A549 (cell line): ENCODE data around the gene EFEMP2. TPM values are rescaled to one million over a fixed set of nuclear protein-coding genes. Genes with fewer than 3 reads are reported as not detected.

Experiments
- ATAC-seq, 2 experiments: fragments of 200-7000 bp in 1 of 2; fragments of >200 bp in 1 of 2; cut with Nextera tagmentation in 1 of 2; cut with Tn5 transposase in 1 of 2; 3 replicates each; pipeline versions ENCODE4 v1.8.0 to v1.9.1; 2018 to 2020; ENCODE audit warnings: mild to moderate bottlenecking in 1 of 2, moderate library complexity in 1 of 2
- CTCF ChIA-PET: fragments of 300-600 bp; sonication (Branson Sonifier 250); formaldehyde crosslinking; extraction: SDS; loops from one replicate; lab custom pipeline; 2021; ENCODE audit warnings: antibody characterized with exemption, inconsistent platforms; lab: Yijun Ruan, JAX
- POLR2A ChIA-PET: fragments of 350-600 bp; formaldehyde crosslinking; extraction: SDS; loops from one replicate; lab custom pipeline; 2021; ENCODE audit warnings: antibody characterized with exemption, inconsistent platforms; lab: Yijun Ruan, JAX
- DNase-seq, 2 experiments: peaks; one replicate each; pipeline versions ENCODE4 v3.0.0 to v3.0.0-alpha.2; 2011 to 2016; ENCODE audit warnings: low read depth in 1 of 2, low spot score in 1 of 2
- FAIRE-seq: peaks from 2 replicates; lab custom pipeline; 2011; peaks lifted over from hg19 to GRCh38; lab: Jason Lieb, UNC
- H3K27ac ChIP-seq, 2 experiments: fragments of >200 bp; sonication (Bioruptor Twin); formaldehyde crosslinking; 3 replicates each; pipeline ENCODE4 v1.5.1; 2016 to 2017
- H3K4me1 ChIP-seq: fragments of >200 bp; sonication (Bioruptor Twin); formaldehyde crosslinking; 3 replicates; pipeline ENCODE4 v1.6.1; 2016
- H3K4me2 ChIP-seq: fragments of >200 bp; sonication (Bioruptor Twin); formaldehyde crosslinking; 3 replicates; pipeline ENCODE4 v1.6.1; 2016
- H3K4me3 ChIP-seq: fragments of >200 bp; sonication (Bioruptor Twin); formaldehyde crosslinking; 3 replicates; pipeline ENCODE4 v1.5.1; 2016
- H3K9me3 ChIP-seq: fragments of >200 bp; sonication (Bioruptor Twin); formaldehyde crosslinking; 3 replicates; pipeline ENCODE4 v1.6.1; 2016
- CBX8 ChIP-seq: fragments of 200-600 bp; sonication (generic); IDR thresholded peaks from 2 replicates; pipeline ENCODE4 v1.6.1; 2016
- CEBPB ChIP-seq, 2 experiments: fragments of >200 bp in 1 of 2; sonication (Bioruptor Twin) in 1 of 2; formaldehyde crosslinking in 1 of 2; IDR thresholded peaks; 2 replicates each; pipeline ENCODE4 v1.6.1; 2012 to 2016
- EHMT2 ChIP-seq: fragments of 200-600 bp; sonication (generic); IDR thresholded peaks from 2 replicates; pipeline ENCODE4 v1.6.1; 2016; ENCODE audit warnings: antibody characterized with exemption, low read depth, mild to moderate bottlenecking, moderate library complexity
- HDAC2 ChIP-seq: fragments of 200-600 bp; sonication (generic); IDR thresholded peaks from 2 replicates; pipeline ENCODE4 v1.6.1; 2016
- HEYL ChIP-seq: fragments of 250-450 bp; sonication (Bioruptor Pico); IDR thresholded peaks from 2 replicates; pipeline ENCODE4 v1.8.0; 2021; ENCODE audit warnings: mild to moderate bottlenecking, moderate library complexity
- HMGXB4 ChIP-seq: fragments of 250-450 bp; sonication (Bioruptor Pico); IDR thresholded peaks from 2 replicates; pipeline ENCODE4 v1.5.0; 2021; ENCODE audit warnings: mild to moderate bottlenecking, moderate library complexity, borderline replicate concordance
- JUNB ChIP-seq: fragments of >200 bp; sonication (Bioruptor Twin); formaldehyde crosslinking; IDR thresholded peaks from 2 replicates; pipeline ENCODE4 v1.6.1; 2016
- MAFK ChIP-seq: fragments of 450-650 bp; IDR thresholded peaks from 2 replicates; pipeline ENCODE4 v1.6.1; 2014; ENCODE audit not compliant: partially characterized antibody
- PBX3 ChIP-seq: IDR thresholded peaks from 2 replicates; pipeline ENCODE4 v1.6.1; 2012
- PHF8 ChIP-seq: fragments of 200-600 bp; sonication (generic); IDR thresholded peaks from 2 replicates; pipeline ENCODE4 v1.6.1; 2016; ENCODE audit warnings: low read depth, mild to moderate bottlenecking, antibody characterized with exemption, moderate library complexity, borderline replicate concordance
- POLR2A ChIP-seq: IDR thresholded peaks from 2 replicates; pipeline ENCODE4 v1.6.1; 2012; ENCODE audit warnings: mild to moderate bottlenecking, low read length
- RARB ChIP-seq: fragments of 250-450 bp; sonication (Bioruptor Pico); IDR thresholded peaks from 2 replicates; pipeline ENCODE4 v1.8.0; 2021; ENCODE audit warnings: mild to moderate bottlenecking, moderate library complexity
- RCOR1 ChIP-seq: fragments of 150-350 bp; IDR thresholded peaks from 2 replicates; pipeline ENCODE4 v1.6.1; 2014; ENCODE audit warnings: antibody characterized with exemption, low read length, low read depth
- RFX5 ChIP-seq: fragments of 450-650 bp; IDR thresholded peaks from 2 replicates; pipeline ENCODE4 v1.7.1; 2014; ENCODE audit warnings: antibody characterized with exemption, mild to moderate bottlenecking, moderate library complexity
- TFCP2L1 ChIP-seq: fragments of 250-450 bp; sonication (Bioruptor Pico); IDR thresholded peaks from 2 replicates; pipeline ENCODE4 v1.5.0; 2021; ENCODE audit warnings: mild to moderate bottlenecking
- TP53 ChIP-seq: fragments of 250-450 bp; sonication (Bioruptor Pico); IDR thresholded peaks from 2 replicates; pipeline ENCODE4 v1.5.0; 2021; ENCODE audit warnings: mild to moderate bottlenecking, moderate library complexity
- ZNF302 ChIP-seq: fragments of 250-450 bp; sonication (Bioruptor Pico); IDR thresholded peaks from 2 replicates; pipeline ENCODE4 v1.9.0; 2021; ENCODE audit warnings: inconsistent platforms, mild to moderate bottlenecking, moderate library complexity
- ZSCAN20 ChIP-seq: fragments of 250-450 bp; sonication (Bioruptor Pico); IDR thresholded peaks from 2 replicates; pipeline ENCODE4 v1.8.0; 2022; ENCODE audit warnings: mild to moderate bottlenecking, moderate library complexity
- WGBS: methylation state at CpG from one replicate; pipeline ENCODE4 v1.1.6; 2017; ENCODE audit errors: missing lambda C conversion rate; 5-methylcytosine and 5-hydroxymethylcytosine counted together
- polyA plus RNA-seq, 4 experiments: library from polyadenylated mRNA; depleted of rRNA in 3 of 4; stranded (reverse); fragments of >200 nt; fragmentation: RNase III in 1 of 4; extraction: RNeasy Plus Mini Kit Qiagen cat#74134 plus additional on column Dnase treatment in 1 of 4; gene quantifications; 2 replicates in 3 of 4; 3 replicates in 1 of 4; pipeline ENCODE4 v1.2.3, GENCODE V29; 2011 to 2017

The EFEMP2 gene
- polyA plus RNA-seq, 2 of the 4 experiments (the other 2 are of a cell fraction) = 1.3 to 1.4 TPM

GRCh38 chr11:65883786-65884715 lies 11.5 kb upstream of the EFEMP2 start:
- no peak overlapping the region for H3K4me2 ChIP-seq
- POLR2A ChIA-PET = interaction anchor here (1.1 to 1.6 kb wide), 5 partner anchors 12 to 172 kb away, joined by 3 to 9 read pairs (median 4); partner anchors contain the start of gene FOSL1

GRCh38 chr11:65883058-65883761 lies 10.6 kb upstream of the EFEMP2 start:
- no peak for FAIRE-seq
- TF ChIP-seq PHF8 = no peak
- no peak for TF ChIP-seq ZSCAN20
- no peak for TF ChIP-seq HMGXB4 (CRISPR knock-in tag)
- no peak for TF ChIP-seq PBX3
- no peak for TF ChIP-seq EHMT2
- TF ChIP-seq TFCP2L1 (CRISPR knock-in tag) = no peak
- no peak for TF ChIP-seq HDAC2
- TF ChIP-seq POLR2A = no peak
- no peak for TF ChIP-seq TP53 (CRISPR knock-in tag)
- no peak for TF ChIP-seq CBX8
- TF ChIP-seq CEBPB (IDR thresholded peaks at IDR 0.05) = no peak
- no peak for TF ChIP-seq ZNF302 (CRISPR knock-in tag)
- TF ChIP-seq, all 56 proteins: peak for 0
- CTCF ChIA-PET = interaction anchor here (0.8 to 20.5 kb wide), 20 partner anchors 5 to 171 kb away, joined by 3 to 618 read pairs (median 22); partner anchors contain the start of genes C11orf68, CFL1, CTSW and DRAP1
- Histone ChIP-seq H3K27ac (no peak overlapping the region), H3K4me3 (no peak overlapping the region), H3K4me1 (peaks cover 16% of the 10 kb centered on the region), H3K4me2 (no peak overlapping the region), H3K9me3 (no peaks in the 10 kb centered on the region)
- POLR2A ChIA-PET = interaction anchor here (1.1 to 1.6 kb wide), 2 partner anchors 14 to 17 kb away, joined by 3 to 9 read pairs; partner anchors contain the start of gene FOSL1
- 91% methylated on average over 13 of the region's 13 CpGs for WGBS
- DNase-seq (no peak), ATAC-seq (no peak)

More at GRCh38 chr11:65883786-65884715, 11.5 kb upstream of the EFEMP2 start:
- 72% methylated on average over 26 of the region's 28 CpGs for WGBS
- no peak for FAIRE-seq
- Histone ChIP-seq H3K4me3 (no peak overlapping the region), H3K4me1 (peaks cover 18% of the 10 kb centered on the region), H3K9me3 (no peaks in the 10 kb centered on the region), H3K27ac (no peak overlapping the region)
- DNase-seq = no peak
- TF ChIP-seq RCOR1 = no peak
- TF ChIP-seq HEYL (CRISPR knock-in tag) = no peak
- TF ChIP-seq TFCP2L1 (CRISPR knock-in tag) = no peak
- TF ChIP-seq POLR2A = no peak
- TF ChIP-seq RARB (CRISPR knock-in tag) = no peak
- no peak for TF ChIP-seq MAFK
- no peak for TF ChIP-seq EHMT2
- TF ChIP-seq TP53 (CRISPR knock-in tag) = no peak
- TF ChIP-seq RFX5 = no peak
- no peak for TF ChIP-seq JUNB
- ATAC-seq = no peak
- CTCF ChIA-PET = interaction anchor here (0.6 to 20.5 kb wide), 62 partner anchors 6 to 368 kb away, joined by 3 to 618 read pairs (median 5); partner anchors contain the start of genes BANF1, C11orf68, CFL1 and CTSW
